SK-N-SH treated with all-trans-retinoic acid at 6 μM for 48 hours (cell line): Measurements from ENCODE around the gene CASP3.
"Not testable (repeated sequence)": the region's sequence is repeated elsewhere in the genome, so short reads cannot be mapped to it uniquely, and the experiment has no call there.

Experiments
- CSDC2 ChIP-seq: fragments of 250-450 bp; sonication (Bioruptor Pico); IDR thresholded peaks from 2 replicates; pipeline ENCODE4 v1.5.0; 2020; ENCODE audit warnings: mild to moderate bottlenecking, moderate library complexity
- RARB ChIP-seq: fragments of 250-450 bp; sonication (Bioruptor Pico); IDR thresholded peaks from 2 replicates; pipeline ENCODE4 v1.8.0; 2021; ENCODE audit warnings: mild to moderate bottlenecking, moderate library complexity
- SNAI2 ChIP-seq: fragments of 250-450 bp; sonication (Bioruptor Pico); IDR thresholded peaks from 2 replicates; pipeline ENCODE4 v1.5.0; 2020; ENCODE audit warnings: mild to moderate bottlenecking, moderate library complexity
- TOX ChIP-seq: fragments of 250-450 bp; sonication (Bioruptor Pico); IDR thresholded peaks from 2 replicates; pipeline ENCODE4 v1.8.0; 2021; ENCODE audit warnings: mild to moderate bottlenecking, moderate library complexity, borderline replicate concordance
- TF ChIP-seq, protein P1 (sequence below): fragments of 250-450 bp; sonication (Bioruptor Pico); IDR thresholded peaks from 2 replicates; pipeline ENCODE4 v1.5.1; 2021; ENCODE audit warnings: mild to moderate bottlenecking, moderate library complexity

- TF ChIP-seq CSDC2 (CRISPR knock-in tag); RARB (CRISPR knock-in tag); TOX (CRISPR knock-in tag); SNAI2: not testable (repeated sequence)
- TF ChIP-seq, protein P1, sequence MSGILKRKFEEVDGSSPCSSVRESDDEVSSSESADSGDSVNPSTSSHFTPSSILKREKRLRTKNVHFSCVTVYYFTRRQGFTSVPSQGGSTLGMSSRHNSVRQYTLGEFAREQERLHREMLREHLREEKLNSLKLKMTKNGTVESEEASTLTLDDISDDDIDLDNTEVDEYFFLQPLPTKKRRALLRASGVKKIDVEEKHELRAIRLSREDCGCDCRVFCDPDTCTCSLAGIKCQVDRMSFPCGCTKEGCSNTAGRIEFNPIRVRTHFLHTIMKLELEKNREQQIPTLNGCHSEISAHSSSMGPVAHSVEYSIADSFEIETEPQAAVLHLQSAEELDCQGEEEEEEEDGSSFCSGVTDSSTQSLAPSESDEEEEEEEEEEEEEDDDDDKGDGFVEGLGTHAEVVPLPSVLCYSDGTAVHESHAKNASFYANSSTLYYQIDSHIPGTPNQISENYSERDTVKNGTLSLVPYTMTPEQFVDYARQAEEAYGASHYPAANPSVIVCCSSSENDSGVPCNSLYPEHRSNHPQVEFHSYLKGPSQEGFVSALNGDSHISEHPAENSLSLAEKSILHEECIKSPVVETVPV (CRISPR knock-in tag): not testable (repeated sequence)
Observed at GRCh38 chr4:184602857-184603256, 46.4 kb downstream of the CASP3 start.
